HEK293 (cell line): Measurements from ENCODE around the gene ACTN3.
A peak's percentile ranks its signal among the peaks of the same experiment; 100 is the strongest.

ENCODE experiments used
- GFI1B ChIP-seq: fragments of 450-650 bp; formaldehyde crosslinking; IDR thresholded peaks from 2 replicates; pipeline ENCODE4 v1.5.1; 2016; ENCODE audit warnings: missing biosample characterization, missing genetic modification characterization
- KLF8 ChIP-seq: fragments of 450-650 bp; formaldehyde crosslinking; IDR thresholded peaks from 2 replicates; pipeline ENCODE4 v1.5.1; 2016; ENCODE audit warnings: missing biosample characterization, missing genetic modification characterization
- ZBTB21 ChIP-seq: fragments of 450-650 bp; formaldehyde crosslinking; IDR thresholded peaks from 2 replicates; pipeline ENCODE4 v1.5.1; 2017; ENCODE audit warnings: missing biosample characterization, missing genetic modification characterization
- ZBTB7A ChIP-seq: fragments of 450-650 bp; formaldehyde crosslinking; IDR thresholded peaks from 2 replicates; pipeline ENCODE4 v1.5.1; 2016; ENCODE audit warnings: low read depth, missing biosample characterization, missing genetic modification characterization
- ZNF146 ChIP-seq: fragments of 450-650 bp; formaldehyde crosslinking; IDR thresholded peaks from 2 replicates; pipeline ENCODE4 v1.5.1; 2016; ENCODE audit warnings: missing biosample characterization, missing genetic modification characterization
- ZNF175 ChIP-seq: fragments of 450-650 bp; formaldehyde crosslinking; IDR thresholded peaks from 2 replicates; pipeline ENCODE4 v1.5.1; 2016; ENCODE audit warnings: missing biosample characterization, missing genetic modification characterization
- ZNF19 ChIP-seq: fragments of 450-650 bp; formaldehyde crosslinking; IDR thresholded peaks from 2 replicates; pipeline ENCODE4; 2016; ENCODE audit warnings: missing biosample characterization, missing genetic modification characterization, low read depth
- ZNF211 ChIP-seq: fragments of 450-650 bp; formaldehyde crosslinking; IDR thresholded peaks from 2 replicates; pipeline ENCODE4 v1.5.1; 2016; ENCODE audit warnings: low read depth, missing biosample characterization, missing genetic modification characterization
- ZNF214 ChIP-seq: fragments of 450-650 bp; formaldehyde crosslinking; IDR thresholded peaks from 2 replicates; pipeline ENCODE4 v1.5.1; 2017; ENCODE audit warnings: missing biosample characterization, mild to moderate bottlenecking, missing genetic modification characterization, borderline replicate concordance
- ZNF311 ChIP-seq: fragments of 450-650 bp; formaldehyde crosslinking; IDR thresholded peaks from 2 replicates; pipeline ENCODE4 v1.5.1; 2017; ENCODE audit warnings: missing biosample characterization, missing genetic modification characterization, borderline replicate concordance
- ZNF366 ChIP-seq: fragments of 450-650 bp; formaldehyde crosslinking; conservative IDR thresholded peaks from 2 replicates; pipeline ENCODE4 v1.5.1; 2016; ENCODE audit warnings: missing biosample characterization, missing genetic modification characterization
- ZNF37A ChIP-seq: fragments of 450-650 bp; IDR thresholded peaks from 2 replicates; pipeline ENCODE4 v1.5.1; 2018; ENCODE audit warnings: missing biosample characterization, missing genetic modification characterization
- ZNF501 ChIP-seq: fragments of 450-650 bp; formaldehyde crosslinking; IDR thresholded peaks from 2 replicates; pipeline ENCODE4 v1.5.1; 2016; ENCODE audit warnings: missing biosample characterization, missing genetic modification characterization
- ZNF596 ChIP-seq: fragments of 450-650 bp; IDR thresholded peaks from 2 replicates; pipeline ENCODE4 v1.5.0; 2018; ENCODE audit warnings: missing biosample characterization, mild to moderate bottlenecking, missing genetic modification characterization, moderate library complexity
- ZNF624 ChIP-seq: fragments of 450-650 bp; formaldehyde crosslinking; IDR thresholded peaks from 2 replicates; pipeline ENCODE4 v1.5.1; 2017; ENCODE audit warnings: missing biosample characterization, missing genetic modification characterization
- ZNF776 ChIP-seq: fragments of 450-650 bp; formaldehyde crosslinking; IDR thresholded peaks from 2 replicates; pipeline ENCODE4 v1.5.0; 2017; ENCODE audit warnings: missing biosample characterization, missing genetic modification characterization, borderline replicate concordance
- ZNF792 ChIP-seq: fragments of 450-650 bp; formaldehyde crosslinking; IDR thresholded peaks from 2 replicates; pipeline ENCODE4 v1.5.1; 2016; ENCODE audit warnings: missing biosample characterization, missing genetic modification characterization
- ZNF830 ChIP-seq: fragments of 450-650 bp; IDR thresholded peaks from 2 replicates; pipeline ENCODE4 v1.5.0; 2018; ENCODE audit warnings: missing biosample characterization, missing genetic modification characterization, low read depth, mild to moderate bottlenecking, moderate library complexity
- ZNF843 ChIP-seq: fragments of 450-650 bp; formaldehyde crosslinking; IDR thresholded peaks from 2 replicates; pipeline ENCODE4 v1.5.1; 2016; ENCODE audit warnings: missing biosample characterization, missing genetic modification characterization
- TF ChIP-seq, protein P1 (sequence below): fragments of 450-650 bp; formaldehyde crosslinking; IDR thresholded peaks from 2 replicates; pipeline ENCODE4 v1.5.1; 2016; ENCODE audit warnings: missing biosample characterization, missing genetic modification characterization
- TF ChIP-seq, protein P2 (sequence below): fragments of 450-650 bp; formaldehyde crosslinking; IDR thresholded peaks from 2 replicates; pipeline ENCODE4 v1.5.1; 2016; ENCODE audit warnings: missing biosample characterization, missing genetic modification characterization, borderline replicate concordance
- TF ChIP-seq, protein P3 (sequence below): fragments of 450-650 bp; formaldehyde crosslinking; IDR thresholded peaks from 2 replicates; pipeline ENCODE4 v1.5.1; 2016; ENCODE audit warnings: missing biosample characterization, missing genetic modification characterization
- TF ChIP-seq, protein P4 (sequence below): sonication (generic); formaldehyde crosslinking; IDR thresholded peaks from 2 replicates; pipeline ENCODE4 v1.8.1; 2022; ENCODE audit warnings: mild to moderate bottlenecking, moderate library complexity, missing genetic modification reagents
- TF ChIP-seq, protein P5 (sequence below): fragments of 450-650 bp; formaldehyde crosslinking; IDR thresholded peaks from 2 replicates; pipeline ENCODE4 v1.5.1; 2016; ENCODE audit warnings: missing biosample characterization, missing genetic modification characterization
- TF ChIP-seq, protein P6 (sequence below): fragments of 450-650 bp; formaldehyde crosslinking; IDR thresholded peaks from 2 replicates; pipeline ENCODE4 v1.5.0; 2017; ENCODE audit warnings: missing biosample characterization, missing genetic modification characterization, borderline replicate concordance

Gene ACTN3

DNA sequence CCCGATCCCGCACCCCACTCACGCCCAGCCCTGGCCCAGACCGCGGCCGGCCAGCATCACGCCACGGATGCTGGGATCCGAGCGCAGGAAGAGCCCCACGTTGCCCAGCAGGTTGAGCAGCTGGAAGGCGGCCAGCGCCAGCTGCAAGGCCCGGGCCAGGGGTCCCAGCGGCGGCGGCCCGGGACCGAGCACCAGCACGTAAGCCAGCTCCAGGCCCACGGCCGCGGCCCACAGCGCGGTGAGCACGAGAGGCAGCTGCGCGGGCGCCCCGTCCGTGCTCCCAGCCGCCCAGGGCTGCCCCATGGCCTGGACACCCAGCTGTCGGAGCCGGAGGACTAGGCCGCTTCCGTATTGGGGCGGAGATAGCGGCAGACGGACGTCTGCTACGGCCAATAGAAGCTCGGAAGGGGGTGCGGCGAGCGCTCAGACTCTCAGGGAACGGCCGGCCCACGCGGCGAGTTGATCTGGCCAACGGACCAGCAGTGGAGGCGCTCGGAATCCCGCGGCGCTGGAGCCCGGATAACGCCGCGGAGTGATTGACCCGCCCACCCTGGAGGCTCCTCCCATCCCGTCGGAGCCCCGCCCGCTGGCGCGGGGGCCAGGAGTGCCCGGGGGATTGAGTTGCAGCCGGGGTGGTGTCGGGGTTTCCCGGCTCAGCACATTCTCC is 869 bp upstream of the ACTN3 start, which contains the start of gene ZDHHC24 (continued):
- TF ChIP-seq, protein P1, sequence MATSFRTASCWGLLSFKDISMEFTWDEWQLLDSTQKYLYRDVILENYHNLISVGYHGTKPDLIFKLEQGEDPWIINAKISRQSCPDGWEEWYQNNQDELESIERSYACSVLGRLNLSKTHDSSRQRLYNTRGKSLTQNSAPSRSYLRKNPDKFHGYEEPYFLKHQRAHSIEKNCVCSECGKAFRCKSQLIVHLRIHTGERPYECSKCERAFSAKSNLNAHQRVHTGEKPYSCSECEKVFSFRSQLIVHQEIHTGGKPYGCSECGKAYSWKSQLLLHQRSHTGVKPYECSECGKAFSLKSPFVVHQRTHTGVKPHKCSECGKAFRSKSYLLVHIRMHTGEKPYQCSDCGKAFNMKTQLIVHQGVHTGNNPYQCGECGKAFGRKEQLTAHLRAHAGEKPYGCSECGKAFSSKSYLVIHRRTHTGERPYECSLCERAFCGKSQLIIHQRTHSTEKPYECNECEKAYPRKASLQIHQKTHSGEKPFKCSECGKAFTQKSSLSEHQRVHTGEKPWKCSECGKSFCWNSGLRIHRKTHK (tag by site-specific recombination): no peak
- TF ChIP-seq, protein P2, sequence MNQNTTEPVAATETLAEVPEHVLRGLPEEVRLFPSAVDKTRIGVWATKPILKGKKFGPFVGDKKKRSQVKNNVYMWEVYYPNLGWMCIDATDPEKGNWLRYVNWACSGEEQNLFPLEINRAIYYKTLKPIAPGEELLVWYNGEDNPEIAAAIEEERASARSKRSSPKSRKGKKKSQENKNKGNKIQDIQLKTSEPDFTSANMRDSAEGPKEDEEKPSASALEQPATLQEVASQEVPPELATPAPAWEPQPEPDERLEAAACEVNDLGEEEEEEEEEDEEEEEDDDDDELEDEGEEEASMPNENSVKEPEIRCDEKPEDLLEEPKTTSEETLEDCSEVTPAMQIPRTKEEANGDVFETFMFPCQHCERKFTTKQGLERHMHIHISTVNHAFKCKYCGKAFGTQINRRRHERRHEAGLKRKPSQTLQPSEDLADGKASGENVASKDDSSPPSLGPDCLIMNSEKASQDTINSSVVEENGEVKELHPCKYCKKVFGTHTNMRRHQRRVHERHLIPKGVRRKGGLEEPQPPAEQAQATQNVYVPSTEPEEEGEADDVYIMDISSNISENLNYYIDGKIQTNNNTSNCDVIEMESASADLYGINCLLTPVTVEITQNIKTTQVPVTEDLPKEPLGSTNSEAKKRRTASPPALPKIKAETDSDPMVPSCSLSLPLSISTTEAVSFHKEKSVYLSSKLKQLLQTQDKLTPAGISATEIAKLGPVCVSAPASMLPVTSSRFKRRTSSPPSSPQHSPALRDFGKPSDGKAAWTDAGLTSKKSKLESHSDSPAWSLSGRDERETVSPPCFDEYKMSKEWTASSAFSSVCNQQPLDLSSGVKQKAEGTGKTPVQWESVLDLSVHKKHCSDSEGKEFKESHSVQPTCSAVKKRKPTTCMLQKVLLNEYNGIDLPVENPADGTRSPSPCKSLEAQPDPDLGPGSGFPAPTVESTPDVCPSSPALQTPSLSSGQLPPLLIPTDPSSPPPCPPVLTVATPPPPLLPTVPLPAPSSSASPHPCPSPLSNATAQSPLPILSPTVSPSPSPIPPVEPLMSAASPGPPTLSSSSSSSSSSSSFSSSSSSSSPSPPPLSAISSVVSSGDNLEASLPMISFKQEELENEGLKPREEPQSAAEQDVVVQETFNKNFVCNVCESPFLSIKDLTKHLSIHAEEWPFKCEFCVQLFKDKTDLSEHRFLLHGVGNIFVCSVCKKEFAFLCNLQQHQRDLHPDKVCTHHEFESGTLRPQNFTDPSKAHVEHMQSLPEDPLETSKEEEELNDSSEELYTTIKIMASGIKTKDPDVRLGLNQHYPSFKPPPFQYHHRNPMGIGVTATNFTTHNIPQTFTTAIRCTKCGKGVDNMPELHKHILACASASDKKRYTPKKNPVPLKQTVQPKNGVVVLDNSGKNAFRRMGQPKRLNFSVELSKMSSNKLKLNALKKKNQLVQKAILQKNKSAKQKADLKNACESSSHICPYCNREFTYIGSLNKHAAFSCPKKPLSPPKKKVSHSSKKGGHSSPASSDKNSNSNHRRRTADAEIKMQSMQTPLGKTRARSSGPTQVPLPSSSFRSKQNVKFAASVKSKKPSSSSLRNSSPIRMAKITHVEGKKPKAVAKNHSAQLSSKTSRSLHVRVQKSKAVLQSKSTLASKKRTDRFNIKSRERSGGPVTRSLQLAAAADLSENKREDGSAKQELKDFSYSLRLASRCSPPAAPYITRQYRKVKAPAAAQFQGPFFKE: no peak
- TF ChIP-seq, protein P3, sequence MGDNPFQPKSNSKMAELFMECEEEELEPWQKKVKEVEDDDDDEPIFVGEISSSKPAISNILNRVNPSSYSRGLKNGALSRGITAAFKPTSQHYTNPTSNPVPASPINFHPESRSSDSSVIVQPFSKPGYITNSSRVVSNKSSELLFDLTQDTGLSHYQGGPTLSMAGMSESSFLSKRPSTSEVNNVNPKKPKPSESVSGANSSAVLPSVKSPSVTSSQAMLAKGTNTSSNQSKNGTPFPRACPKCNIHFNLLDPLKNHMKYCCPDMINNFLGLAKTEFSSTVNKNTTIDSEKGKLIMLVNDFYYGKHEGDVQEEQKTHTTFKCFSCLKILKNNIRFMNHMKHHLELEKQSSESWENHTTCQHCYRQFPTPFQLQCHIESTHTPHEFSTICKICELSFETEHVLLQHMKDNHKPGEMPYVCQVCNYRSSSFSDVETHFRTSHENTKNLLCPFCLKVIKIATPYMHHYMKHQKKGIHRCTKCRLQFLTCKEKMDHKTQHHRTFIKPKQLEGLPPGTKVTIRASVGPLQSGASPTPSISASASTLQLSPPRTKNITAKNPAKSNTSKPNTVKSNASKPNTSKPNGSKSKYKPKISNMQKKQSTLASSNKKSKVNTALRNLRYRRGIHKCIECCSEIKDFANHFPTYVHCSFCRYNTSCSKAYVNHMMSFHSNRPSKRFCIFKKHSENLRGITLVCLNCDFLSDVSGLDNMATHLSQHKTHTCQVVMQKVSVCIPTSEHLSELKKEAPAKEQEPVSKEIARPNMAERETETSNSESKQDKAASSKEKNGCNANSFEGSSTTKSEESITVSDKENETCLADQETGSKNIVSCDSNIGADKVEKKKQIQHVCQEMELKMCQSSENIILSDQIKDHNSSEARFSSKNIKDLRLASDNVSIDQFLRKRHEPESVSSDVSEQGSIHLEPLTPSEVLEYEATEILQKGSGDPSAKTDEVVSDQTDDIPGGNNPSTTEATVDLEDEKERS (tag by site-specific recombination): no peak
- TF ChIP-seq KLF8 (no peak), GFI1B (tag by site-specific recombination) (no peak), ZNF311 (tag by site-specific recombination) (no peak), ZNF776 (tag by site-specific recombination) (no peak), ZNF175 (no peak), ZNF843 (tag by site-specific recombination) (no peak), ZBTB21 (no peak), ZNF19 (tag by site-specific recombination) (no peak), ZNF146 (tag by site-specific recombination) (no peak), ZNF366 (tag by site-specific recombination) (no peak), ZNF37A (tag by site-specific recombination) (no peak), ZNF501 (tag by site-specific recombination) (no peak), ZNF624 (tag by site-specific recombination) (no peak), ZNF596 (tag by site-specific recombination) (no peak), ZNF792 (tag by site-specific recombination) (no peak), ZNF214 (tag by site-specific recombination) (no peak), ZBTB7A (tag by site-specific recombination) (no peak), ZNF211 (no peak), ZNF830 (tag by site-specific recombination) (no peak)
- TF ChIP-seq, protein P4, sequence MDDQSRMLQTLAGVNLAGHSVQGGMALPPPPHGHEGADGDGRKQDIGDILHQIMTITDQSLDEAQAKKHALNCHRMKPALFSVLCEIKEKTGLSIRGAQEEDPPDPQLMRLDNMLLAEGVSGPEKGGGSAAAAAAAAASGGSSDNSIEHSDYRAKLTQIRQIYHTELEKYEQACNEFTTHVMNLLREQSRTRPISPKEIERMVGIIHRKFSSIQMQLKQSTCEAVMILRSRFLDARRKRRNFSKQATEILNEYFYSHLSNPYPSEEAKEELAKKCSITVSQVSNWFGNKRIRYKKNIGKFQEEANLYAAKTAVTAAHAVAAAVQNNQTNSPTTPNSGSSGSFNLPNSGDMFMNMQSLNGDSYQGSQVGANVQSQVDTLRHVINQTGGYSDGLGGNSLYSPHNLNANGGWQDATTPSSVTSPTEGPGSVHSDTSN (CRISPR knock-in tag): peak; percentile 96
- TF ChIP-seq, protein P5, sequence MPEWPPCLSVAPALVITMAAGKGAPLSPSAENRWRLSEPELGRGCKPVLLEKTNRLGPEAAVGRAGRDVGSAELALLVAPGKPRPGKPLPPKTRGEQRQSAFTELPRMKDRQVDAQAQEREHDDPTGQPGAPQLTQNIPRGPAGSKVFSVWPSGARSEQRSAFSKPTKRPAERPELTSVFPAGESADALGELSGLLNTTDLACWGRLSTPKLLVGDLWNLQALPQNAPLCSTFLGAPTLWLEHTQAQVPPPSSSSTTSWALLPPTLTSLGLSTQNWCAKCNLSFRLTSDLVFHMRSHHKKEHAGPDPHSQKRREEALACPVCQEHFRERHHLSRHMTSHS (tag by site-specific recombination): no peak
- TF ChIP-seq, protein P6, sequence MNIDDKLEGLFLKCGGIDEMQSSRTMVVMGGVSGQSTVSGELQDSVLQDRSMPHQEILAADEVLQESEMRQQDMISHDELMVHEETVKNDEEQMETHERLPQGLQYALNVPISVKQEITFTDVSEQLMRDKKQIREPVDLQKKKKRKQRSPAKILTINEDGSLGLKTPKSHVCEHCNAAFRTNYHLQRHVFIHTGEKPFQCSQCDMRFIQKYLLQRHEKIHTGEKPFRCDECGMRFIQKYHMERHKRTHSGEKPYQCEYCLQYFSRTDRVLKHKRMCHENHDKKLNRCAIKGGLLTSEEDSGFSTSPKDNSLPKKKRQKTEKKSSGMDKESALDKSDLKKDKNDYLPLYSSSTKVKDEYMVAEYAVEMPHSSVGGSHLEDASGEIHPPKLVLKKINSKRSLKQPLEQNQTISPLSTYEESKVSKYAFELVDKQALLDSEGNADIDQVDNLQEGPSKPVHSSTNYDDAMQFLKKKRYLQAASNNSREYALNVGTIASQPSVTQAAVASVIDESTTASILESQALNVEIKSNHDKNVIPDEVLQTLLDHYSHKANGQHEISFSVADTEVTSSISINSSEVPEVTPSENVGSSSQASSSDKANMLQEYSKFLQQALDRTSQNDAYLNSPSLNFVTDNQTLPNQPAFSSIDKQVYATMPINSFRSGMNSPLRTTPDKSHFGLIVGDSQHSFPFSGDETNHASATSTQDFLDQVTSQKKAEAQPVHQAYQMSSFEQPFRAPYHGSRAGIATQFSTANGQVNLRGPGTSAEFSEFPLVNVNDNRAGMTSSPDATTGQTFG (tag by site-specific recombination): no peak
